Measurements from ENCODE around the gene RCC2.
"Not testable (repeated sequence)": the region's sequence is repeated elsewhere in the genome, so short reads cannot be mapped to it uniquely, and the experiment has no call there.

The RCC2 gene

GRCh38 chr1:17439250-17440073 lies at the start of gene RCC2:
Gene RCC2, minus strand, starts transcription at chr1:17439677. Its CDS starts 1,163 bp downstream, at chr1:17438514.
- DNase-seq = no peak

GRCh38 chr1:17486242-17486641 lies 46.8 kb upstream of the RCC2 start:
- DNase-seq = no peak

GRCh38 chr1:17485281-17485680 lies 45.8 kb upstream of the RCC2 start:
- DNase-seq = no peak

GRCh38 chr1:17481981-17482380 lies 42.5 kb upstream of the RCC2 start:
- not testable (repeated sequence) for DNase-seq

- DNase-seq = no peak
These were observed 41.4 kb upstream of the RCC2 start for GRCh38 chr1:17480846-17481245.

- DNase-seq = peak; percentile 66
These were observed 36.3 kb upstream of the RCC2 start for GRCh38 chr1:17475752-17476151.

GRCh38 chr1:17474836-17475555 lies 35.5 kb upstream of the RCC2 start:
- DNase-seq = not testable (repeated sequence)

- DNase-seq = no peak
These were observed 33.3 kb upstream of the RCC2 start for GRCh38 chr1:17472814-17473213.

- no peak for DNase-seq
These were observed 31.9 kb upstream of the RCC2 start for GRCh38 chr1:17471393-17471792.

- no peak for DNase-seq
These were observed 30.7 kb upstream of the RCC2 start for GRCh38 chr1:17470021-17470799.

- not testable (repeated sequence) for DNase-seq
These were observed 29.1 kb upstream of the RCC2 start for GRCh38 chr1:17468357-17469265.

GRCh38 chr1:17466359-17466758 lies 26.9 kb upstream of the RCC2 start:
- no peak for DNase-seq

GRCh38 chr1:17465228-17465627 lies 25.8 kb upstream of the RCC2 start:
- DNase-seq = no peak

- no peak for DNase-seq
These were observed 24.5 kb upstream of the RCC2 start for GRCh38 chr1:17463991-17464390.

GRCh38 chr1:17462669-17463068 lies 23.2 kb upstream of the RCC2 start:
- no peak for DNase-seq

GRCh38 chr1:17460219-17460618 lies 20.7 kb upstream of the RCC2 start:
- DNase-seq = no peak

GRCh38 chr1:17458794-17459193 lies 19.3 kb upstream of the RCC2 start:
- DNase-seq = no peak

GRCh38 chr1:17452686-17453085 lies 13.2 kb upstream of the RCC2 start:
- DNase-seq = no peak

- not testable (repeated sequence) for DNase-seq
These were observed 12.7 kb upstream of the RCC2 start for GRCh38 chr1:17452203-17452602.

GRCh38 chr1:17451731-17452130 lies 12.3 kb upstream of the RCC2 start:
- no peak for DNase-seq

GRCh38 chr1:17447501-17447992 lies 8.1 kb upstream of the RCC2 start:
- DNase-seq = no peak

- no peak for DNase-seq
These were observed 3.4 kb upstream of the RCC2 start for GRCh38 chr1:17442841-17443240.

Data from amniotic stem cell (primary cell).